Measurements from ENCODE around the gene S100A8.

Gene S100A8

GRCh38 chr1:153364766-153365666 lies 25.9 kb downstream of the S100A8 start:
- no peaks in the 10 kb centered on the region for H3K36me3 Mint-ChIP-seq
- no peak overlapping the region for H3K4me3 Mint-ChIP-seq
- no peaks in the 10 kb centered on the region for H3K27me3 Mint-ChIP-seq
- H3K9me3 Mint-ChIP-seq (ENCODE audit: low read depth) = no peaks in the 10 kb centered on the region
- H3K27ac Mint-ChIP-seq = no peak overlapping the region
- H3K4me1 Mint-ChIP-seq (ENCODE audit: low read depth) = no peaks in the 10 kb centered on the region

GRCh38 chr1:153364156-153364555 lies 26.7 kb downstream of the S100A8 start:
- no peaks in the 10 kb centered on the region for H3K9me3 Mint-ChIP-seq (ENCODE audit: low read depth)
- no peaks in the 10 kb centered on the region for H3K4me1 Mint-ChIP-seq (ENCODE audit: low read depth)
- H3K27ac Mint-ChIP-seq = no peak overlapping the region
- H3K36me3 Mint-ChIP-seq = no peaks in the 10 kb centered on the region
- no peak overlapping the region for H3K4me3 Mint-ChIP-seq
- no peaks in the 10 kb centered on the region for H3K27me3 Mint-ChIP-seq

DNA sequence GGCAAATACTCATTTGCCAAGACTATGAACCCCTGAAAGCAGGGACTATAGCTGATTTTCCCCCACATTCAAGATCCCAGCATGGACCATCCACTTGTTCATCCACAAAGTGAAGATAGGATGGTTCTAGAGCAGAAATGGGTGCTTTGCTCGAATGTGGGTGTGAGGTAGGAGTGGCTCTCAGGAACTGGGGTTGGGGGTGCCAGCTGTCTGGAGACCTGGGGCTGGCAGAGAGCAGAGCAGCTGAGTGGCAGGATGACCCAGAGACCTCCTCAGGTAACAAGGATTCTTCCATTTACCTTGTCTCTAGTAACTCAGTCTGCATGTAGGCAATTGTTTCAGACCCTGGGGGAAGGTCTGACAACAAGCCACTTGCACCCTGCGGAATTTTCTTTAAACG lies 27.2 kb downstream of the S100A8 start:
- Mint-ChIP-seq H3K9me3 (ENCODE audit: low read depth) (no peaks in the 10 kb centered on the region), H3K27ac (no peak overlapping the region), H3K36me3 (no peaks in the 10 kb centered on the region), H3K4me3 (no peak overlapping the region), H3K27me3 (no peaks in the 10 kb centered on the region), H3K4me1 (ENCODE audit: low read depth) (peaks cover under 1% of the 10 kb centered on the region)

- H3K27me3 Mint-ChIP-seq = no peaks in the 10 kb centered on the region
- H3K36me3 Mint-ChIP-seq = no peaks in the 10 kb centered on the region
- peaks cover 10% of the 10 kb centered on the region for H3K4me1 Mint-ChIP-seq (ENCODE audit: low read depth)
- H3K9me3 Mint-ChIP-seq (ENCODE audit: low read depth) = no peaks in the 10 kb centered on the region
- H3K27ac Mint-ChIP-seq = no peak overlapping the region
- no peak overlapping the region for H3K4me3 Mint-ChIP-seq
Observed at GRCh38 chr1:153362187-153362775, 28.6 kb downstream of the S100A8 start.

- Mint-ChIP-seq H3K4me3 (no peak overlapping the region), H3K4me1 (ENCODE audit: low read depth) (peaks cover 15% of the 10 kb centered on the region), H3K36me3 (no peaks in the 10 kb centered on the region), H3K9me3 (ENCODE audit: low read depth) (no peaks in the 10 kb centered on the region), H3K27me3 (no peaks in the 10 kb centered on the region), H3K27ac (no peak overlapping the region)
Observed at GRCh38 chr1:153361480-153362109, 29.3 kb downstream of the S100A8 start.

DNA sequence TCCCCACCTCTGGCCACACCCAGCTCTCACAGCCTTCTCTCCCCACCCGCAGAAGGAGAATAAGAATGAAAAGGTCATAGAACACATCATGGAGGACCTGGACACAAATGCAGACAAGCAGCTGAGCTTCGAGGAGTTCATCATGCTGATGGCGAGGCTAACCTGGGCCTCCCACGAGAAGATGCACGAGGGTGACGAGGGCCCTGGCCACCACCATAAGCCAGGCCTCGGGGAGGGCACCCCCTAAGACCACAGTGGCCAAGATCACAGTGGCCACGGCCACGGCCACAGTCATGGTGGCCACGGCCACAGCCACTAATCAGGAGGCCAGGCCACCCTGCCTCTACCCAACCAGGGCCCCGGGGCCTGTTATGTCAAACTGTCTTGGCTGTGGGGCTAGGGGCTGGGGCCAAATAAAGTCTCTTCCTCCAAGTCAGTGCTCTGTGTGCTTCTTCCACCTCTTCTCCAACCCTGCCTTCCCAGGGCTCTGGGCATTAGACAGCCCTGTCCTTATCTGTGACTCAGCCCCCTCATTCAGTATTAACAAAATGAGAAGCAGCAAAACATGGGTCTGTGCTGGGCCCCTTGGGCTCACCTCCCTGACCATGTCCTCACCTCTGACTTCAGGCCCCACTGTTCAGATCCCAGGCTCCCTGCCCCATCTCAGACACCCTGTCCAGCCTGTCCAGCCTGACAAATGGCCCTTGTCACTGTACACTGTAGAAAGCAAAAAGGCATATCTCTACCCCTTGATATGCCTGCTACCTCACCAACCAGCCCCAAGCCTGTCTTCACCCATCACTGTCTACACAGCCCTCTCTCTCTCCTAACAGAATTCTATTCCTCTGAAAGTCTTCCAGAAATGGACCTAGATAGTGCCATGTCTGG lies 30.0 kb downstream of the S100A8 start:
- Mint-ChIP-seq H3K4me3 (no peak overlapping the region), H3K36me3 (no peaks in the 10 kb centered on the region), H3K9me3 (ENCODE audit: low read depth) (no peaks in the 10 kb centered on the region), H3K27ac (no peak overlapping the region), H3K4me1 (ENCODE audit: low read depth) (peaks cover 20% of the 10 kb centered on the region), H3K27me3 (no peaks in the 10 kb centered on the region)

GRCh38 chr1:153360190-153360589 lies 30.7 kb downstream of the S100A8 start:
- Mint-ChIP-seq H3K27me3 (no peaks in the 10 kb centered on the region), H3K4me1 (ENCODE audit: low read depth) (peaks cover 20% of the 10 kb centered on the region), H3K27ac (no peak overlapping the region)

GRCh38 chr1:153359241-153359640 lies 31.6 kb downstream of the S100A8 start:
- peaks cover 20% of the 10 kb centered on the region for H3K4me1 Mint-ChIP-seq (ENCODE audit: low read depth)
- no peak overlapping the region for H3K27ac Mint-ChIP-seq
- H3K4me3 Mint-ChIP-seq = no peak overlapping the region
- no peaks in the 10 kb centered on the region for H3K36me3 Mint-ChIP-seq
- no peaks in the 10 kb centered on the region for H3K27me3 Mint-ChIP-seq
- no peaks in the 10 kb centered on the region for H3K9me3 Mint-ChIP-seq (ENCODE audit: low read depth)

More at GRCh38 chr1:153360190-153360589, 30.7 kb downstream of the S100A8 start:
- Mint-ChIP-seq H3K4me3 (no peak overlapping the region), H3K36me3 (no peaks in the 10 kb centered on the region), H3K9me3 (ENCODE audit: low read depth) (no peaks in the 10 kb centered on the region)

GRCh38 chr1:153358691-153358975 lies 32.2 kb downstream of the S100A8 start:
- Mint-ChIP-seq H3K4me3 (no peak overlapping the region), H3K4me1 (ENCODE audit: low read depth) (peaks cover 20% of the 10 kb centered on the region), H3K27ac (no peak overlapping the region)

GRCh38 chr1:153357853-153358690 lies 32.8 kb downstream of the S100A8 start, which contains the start of gene S100A9:
Gene S100A9 (plus strand): TSS chr1:153357854. CDS start chr1:153358284, 430 bp downstream.
- Mint-ChIP-seq H3K4me3 (peak within 1 kb of the TSS; percentile 40), H3K9me3 (ENCODE audit: low read depth) (no peaks in the 10 kb centered on the region), H3K4me1 (ENCODE audit: low read depth) (peaks cover 20% of the 10 kb centered on the region), H3K27me3 (no peaks in the 10 kb centered on the region), H3K27ac (no peak within 1 kb of the TSS), H3K36me3 (no peaks in the 10 kb centered on the region)

More at GRCh38 chr1:153358691-153358975, 32.2 kb downstream of the S100A8 start:
- Mint-ChIP-seq H3K36me3 (no peaks in the 10 kb centered on the region), H3K27me3 (no peaks in the 10 kb centered on the region), H3K9me3 (ENCODE audit: low read depth) (no peaks in the 10 kb centered on the region)

- Mint-ChIP-seq H3K36me3 (no peaks in the 10 kb centered on the region), H3K27ac (no peak overlapping the region), H3K4me3 (no peak overlapping the region), H3K27me3 (no peaks in the 10 kb centered on the region), H3K4me1 (ENCODE audit: low read depth) (peaks cover 23% of the 10 kb centered on the region), H3K9me3 (ENCODE audit: low read depth) (no peaks in the 10 kb centered on the region)
Observed at GRCh38 chr1:153357076-153357852, 33.6 kb downstream of the S100A8 start.

GRCh38 chr1:153356392-153357075 lies 34.3 kb downstream of the S100A8 start:
- no peak overlapping the region for H3K4me3 Mint-ChIP-seq
- no peak overlapping the region for H3K27ac Mint-ChIP-seq
- no peaks in the 10 kb centered on the region for H3K27me3 Mint-ChIP-seq
- H3K4me1 Mint-ChIP-seq (ENCODE audit: low read depth) = peaks cover 23% of the 10 kb centered on the region
- no peaks in the 10 kb centered on the region for H3K9me3 Mint-ChIP-seq (ENCODE audit: low read depth)
- no peaks in the 10 kb centered on the region for H3K36me3 Mint-ChIP-seq

Data from activated naive CD8-positive, alpha-beta T cell (primary cell).